ENCODE data around the gene ARRB1.

ARRB1 gene

DNA sequence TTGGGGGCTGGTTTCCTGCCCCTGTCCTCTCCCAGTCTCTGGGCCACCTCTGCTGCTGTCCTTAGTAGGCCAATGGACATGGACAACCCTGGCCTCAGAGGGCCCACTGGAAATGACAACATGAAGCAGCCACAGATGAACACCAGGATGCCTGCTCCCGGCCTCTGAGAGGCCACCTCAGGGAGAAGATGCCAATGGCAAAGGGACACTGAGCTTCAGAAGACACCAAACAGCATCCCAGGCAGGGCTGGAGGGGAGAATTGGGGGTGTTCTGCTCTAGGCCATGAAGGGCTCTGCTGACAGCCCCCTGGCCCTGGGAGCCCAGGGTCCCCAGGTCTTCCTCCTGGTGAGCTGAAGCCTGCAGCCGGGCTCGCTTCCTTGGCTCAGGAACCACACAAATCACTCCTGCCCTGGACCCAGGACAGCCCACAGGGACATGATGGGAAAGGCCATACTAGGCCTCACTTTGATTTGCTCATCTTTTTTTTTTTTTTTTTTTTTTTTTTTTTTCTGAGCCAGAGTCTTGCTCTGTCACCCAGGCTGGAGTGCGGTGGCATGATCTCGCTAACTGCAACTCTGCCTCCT, 65.6 kb downstream of the ARRB1 start:
- no peak overlapping the region for H3K4me3 ChIP-seq (ENCODE audit: low read length)
- no peak for DNase-seq (ENCODE audit: low read depth)
- TF ChIP-seq, protein P1, sequence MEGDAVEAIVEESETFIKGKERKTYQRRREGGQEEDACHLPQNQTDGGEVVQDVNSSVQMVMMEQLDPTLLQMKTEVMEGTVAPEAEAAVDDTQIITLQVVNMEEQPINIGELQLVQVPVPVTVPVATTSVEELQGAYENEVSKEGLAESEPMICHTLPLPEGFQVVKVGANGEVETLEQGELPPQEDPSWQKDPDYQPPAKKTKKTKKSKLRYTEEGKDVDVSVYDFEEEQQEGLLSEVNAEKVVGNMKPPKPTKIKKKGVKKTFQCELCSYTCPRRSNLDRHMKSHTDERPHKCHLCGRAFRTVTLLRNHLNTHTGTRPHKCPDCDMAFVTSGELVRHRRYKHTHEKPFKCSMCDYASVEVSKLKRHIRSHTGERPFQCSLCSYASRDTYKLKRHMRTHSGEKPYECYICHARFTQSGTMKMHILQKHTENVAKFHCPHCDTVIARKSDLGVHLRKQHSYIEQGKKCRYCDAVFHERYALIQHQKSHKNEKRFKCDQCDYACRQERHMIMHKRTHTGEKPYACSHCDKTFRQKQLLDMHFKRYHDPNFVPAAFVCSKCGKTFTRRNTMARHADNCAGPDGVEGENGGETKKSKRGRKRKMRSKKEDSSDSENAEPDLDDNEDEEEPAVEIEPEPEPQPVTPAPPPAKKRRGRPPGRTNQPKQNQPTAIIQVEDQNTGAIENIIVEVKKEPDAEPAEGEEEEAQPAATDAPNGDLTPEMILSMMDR (conservative IDR thresholded peaks at IDR 0.05; ENCODE audit: low read depth, low read length), result no peak

DNA sequence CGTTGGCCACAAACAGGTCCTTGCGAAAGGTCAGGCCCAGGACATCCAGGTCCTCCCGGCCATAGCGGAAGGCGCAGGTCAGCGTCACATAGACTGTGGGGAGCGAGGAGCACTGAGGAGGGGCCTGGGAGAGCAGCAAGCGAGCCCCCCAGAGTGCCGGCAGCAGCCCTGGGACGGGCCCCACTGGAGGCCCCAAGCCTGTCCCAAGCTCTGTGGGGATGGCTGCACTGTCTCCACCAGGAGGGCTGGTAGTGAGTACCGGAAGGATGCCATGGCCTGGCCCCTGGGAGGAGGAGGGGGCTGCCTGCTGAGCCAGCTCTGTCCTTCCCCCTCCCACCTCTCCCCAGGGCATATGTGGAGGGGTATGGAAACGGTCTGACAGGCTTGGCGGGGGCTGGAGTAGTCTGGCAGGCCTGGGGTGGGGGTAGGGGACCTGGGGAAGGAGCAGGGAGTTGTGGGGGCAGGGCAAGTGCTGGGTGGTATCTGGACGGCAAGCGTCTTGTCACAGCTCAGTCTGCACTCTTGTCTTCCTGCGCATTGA, 68.0 kb downstream of the ARRB1 start:
- TF ChIP-seq, protein P1 (conservative IDR thresholded peaks at IDR 0.05; ENCODE audit: low read depth, low read length), result no peak
- H3K4me3 ChIP-seq (ENCODE audit: low read length), result no peak overlapping the region
- no peak for DNase-seq (ENCODE audit: low read depth)

DNA sequence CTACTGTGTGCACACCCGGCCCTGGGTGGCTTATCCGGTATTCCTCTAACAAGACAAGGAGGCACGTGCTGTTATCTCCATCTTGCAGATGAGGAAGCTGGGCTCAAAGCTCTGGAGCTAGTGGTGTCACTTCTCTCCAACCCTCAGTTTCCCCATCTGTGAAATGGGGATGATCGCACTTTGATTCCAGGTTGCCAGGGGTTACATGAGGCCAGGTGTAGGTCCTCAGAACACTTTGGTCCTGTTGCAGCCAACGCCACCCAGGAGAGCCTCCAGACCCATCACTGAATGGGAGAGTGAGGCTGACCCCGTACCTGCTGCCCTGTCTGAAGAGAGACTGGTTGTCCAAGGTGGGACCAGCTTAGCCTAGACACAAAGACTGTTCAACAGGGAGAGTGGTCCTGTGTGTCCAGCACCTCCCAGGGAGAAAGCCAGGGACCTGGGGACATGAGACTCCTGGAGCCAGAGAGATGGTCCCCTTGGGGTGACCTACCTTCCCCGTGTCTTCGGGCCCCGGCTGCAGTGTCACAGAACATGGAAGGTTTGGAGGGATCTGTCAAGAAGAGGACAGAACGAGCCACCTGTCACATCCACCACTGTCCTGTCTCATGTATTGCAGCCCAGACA, 69.9 kb downstream of the ARRB1 start:
- TF ChIP-seq, protein P1 (conservative IDR thresholded peaks at IDR 0.05; ENCODE audit: low read depth, low read length), result no peak
- DNase-seq (ENCODE audit: low read depth), result no peak
- H3K4me3 ChIP-seq (ENCODE audit: low read length), result no peak overlapping the region

DNA sequence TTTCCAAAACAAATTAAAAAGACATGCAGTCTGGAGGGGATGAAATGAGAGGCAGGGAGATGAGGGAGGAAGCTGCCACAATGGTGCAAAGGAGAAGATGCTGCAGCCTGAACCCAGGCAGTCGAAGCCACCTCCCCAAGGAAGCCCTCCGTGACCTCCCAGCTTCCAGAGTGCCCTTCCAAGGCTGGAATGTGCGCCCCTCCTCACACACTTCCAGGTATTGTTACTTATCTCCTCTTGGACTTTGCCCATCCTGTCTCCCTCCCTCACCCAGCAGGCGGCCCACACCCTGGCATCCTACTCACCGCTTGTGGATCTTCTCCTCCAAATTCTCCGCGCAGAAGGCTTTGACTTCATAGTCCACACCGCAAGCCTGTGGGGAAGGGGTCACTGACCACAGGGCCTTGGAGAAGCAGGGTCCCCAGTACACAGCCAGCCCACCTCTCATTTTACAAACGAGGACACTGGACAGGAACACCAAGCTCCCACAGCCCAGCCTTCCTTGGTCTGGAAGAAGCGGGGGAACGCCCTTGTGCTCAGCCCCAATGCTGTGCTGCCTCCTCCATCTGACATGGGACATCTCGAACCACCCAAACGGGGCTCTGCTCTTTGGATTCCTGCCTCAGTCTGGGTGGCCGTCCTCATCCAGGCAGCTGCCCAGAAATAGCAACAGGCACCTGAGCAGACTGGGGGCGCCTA, 70.5 kb downstream of the ARRB1 start:
- no peak for DNase-seq (ENCODE audit: low read depth)
- no peak overlapping the region for H3K4me3 ChIP-seq (ENCODE audit: low read length)
- TF ChIP-seq, protein P1 (conservative IDR thresholded peaks at IDR 0.05; ENCODE audit: low read depth, low read length), result no peak

DNA sequence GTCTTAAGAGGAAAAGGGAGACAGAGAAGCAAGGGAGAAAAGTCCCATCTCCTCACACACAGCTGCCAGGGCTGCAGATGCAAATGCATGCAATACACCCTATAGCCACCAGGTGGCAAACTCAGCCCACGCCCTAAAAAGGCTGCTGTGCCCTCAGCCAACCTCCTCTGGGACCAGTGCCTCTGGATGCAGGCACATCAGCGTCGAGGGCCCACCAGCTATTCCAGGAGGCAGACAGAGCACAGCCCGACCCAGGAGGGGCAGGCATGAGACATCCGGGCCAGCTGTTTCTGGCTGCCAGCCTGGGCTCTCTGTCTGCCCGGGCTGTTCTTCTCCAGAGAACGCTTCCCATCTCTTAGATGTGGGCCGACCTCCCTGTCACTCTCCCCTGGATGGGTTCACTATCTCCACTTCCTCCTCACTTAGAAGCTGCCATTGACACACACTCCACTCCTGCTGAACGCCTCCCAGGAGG, 71.2 kb downstream of the ARRB1 start:
- H3K4me3 ChIP-seq (ENCODE audit: low read length), result no peak overlapping the region
- TF ChIP-seq, protein P1 (conservative IDR thresholded peaks at IDR 0.05; ENCODE audit: low read depth, low read length), result peak; percentile 98

DNA sequence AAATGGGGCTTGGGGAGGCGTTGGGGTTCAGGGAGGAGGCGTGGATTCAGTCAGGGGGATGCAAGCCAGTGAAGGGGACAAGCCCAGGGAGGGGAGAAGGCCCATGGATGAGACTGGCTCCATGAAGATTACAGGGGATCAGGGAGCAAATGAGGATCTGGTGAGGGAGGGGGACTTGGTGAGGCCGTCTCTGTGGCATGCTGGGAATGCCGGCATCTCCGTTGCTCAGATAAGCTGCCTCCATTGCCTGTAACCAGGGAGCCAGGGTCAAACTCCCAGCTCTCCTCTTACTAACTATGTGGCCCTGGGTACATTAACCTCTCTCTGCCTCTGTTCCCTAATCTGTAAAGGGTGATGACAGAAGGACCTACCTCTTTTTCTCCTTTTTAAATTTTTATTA, 72.2 kb downstream of the ARRB1 start:
- no peak for DNase-seq (ENCODE audit: low read depth)
- TF ChIP-seq, protein P1 (conservative IDR thresholded peaks at IDR 0.05; ENCODE audit: low read depth, low read length), result no peak
- H3K4me3 ChIP-seq (ENCODE audit: low read length), result no peak overlapping the region

More for the DNA sequence above, 71.2 kb downstream of the ARRB1 start:
- no peak for DNase-seq (ENCODE audit: low read depth)

All from retinal pigment epithelial cell (primary cell).